ENCODE measurements around the gene RAB4A. TPM values are rescaled to one million over a fixed set of nuclear protein-coding genes. Genes with fewer than 3 reads are reported as not detected.

Gene RAB4A
- total RNA-seq, 2 donors from 2014 or later = 80.9 to 103 TPM

DNA sequence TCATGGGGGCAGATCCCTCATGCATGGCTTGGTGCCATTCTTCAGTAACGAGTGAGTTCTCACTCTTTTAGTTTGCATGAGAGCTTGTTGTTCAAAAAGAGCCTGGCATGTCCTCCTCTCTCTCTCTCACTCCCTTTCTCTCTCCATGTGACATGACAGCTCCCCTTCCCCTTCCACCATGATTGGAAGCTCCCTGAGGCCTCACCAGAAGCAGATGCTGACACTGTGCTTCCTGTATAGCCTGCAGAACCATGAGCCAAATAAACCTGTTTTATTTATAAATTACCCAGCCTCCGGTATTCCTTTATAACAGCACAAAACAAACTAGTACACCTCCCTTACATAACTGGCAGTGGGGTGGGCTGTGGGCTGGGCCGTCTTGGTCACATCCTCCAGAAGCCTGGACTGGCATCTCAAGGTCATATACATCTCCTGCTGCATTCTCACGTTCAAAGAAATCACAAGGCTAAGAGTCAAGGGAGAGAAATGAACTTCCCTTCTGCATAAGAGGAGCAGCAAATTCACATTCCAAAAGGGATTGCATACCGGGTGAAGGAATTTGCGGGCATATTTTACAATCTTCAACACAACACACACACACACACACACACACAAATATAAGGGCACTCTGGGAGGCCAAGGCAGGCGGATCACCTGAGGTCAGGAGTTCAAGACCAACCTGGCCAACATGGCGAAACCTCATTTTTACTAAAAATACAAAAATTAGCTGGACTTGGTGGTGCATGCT lies 74.2 kb downstream of the RAB4A start:
- H3K27ac ChIP-seq = no peak overlapping the region
- intact Hi-C loops (cut with DNase I) = loop anchor here (5.0 kb wide), 1 partner anchor 68 kb away; no protein-coding TSS in a partner anchor
- no peaks in the 10 kb centered on the region for H3K27me3 ChIP-seq
- TF ChIP-seq, protein P1, sequence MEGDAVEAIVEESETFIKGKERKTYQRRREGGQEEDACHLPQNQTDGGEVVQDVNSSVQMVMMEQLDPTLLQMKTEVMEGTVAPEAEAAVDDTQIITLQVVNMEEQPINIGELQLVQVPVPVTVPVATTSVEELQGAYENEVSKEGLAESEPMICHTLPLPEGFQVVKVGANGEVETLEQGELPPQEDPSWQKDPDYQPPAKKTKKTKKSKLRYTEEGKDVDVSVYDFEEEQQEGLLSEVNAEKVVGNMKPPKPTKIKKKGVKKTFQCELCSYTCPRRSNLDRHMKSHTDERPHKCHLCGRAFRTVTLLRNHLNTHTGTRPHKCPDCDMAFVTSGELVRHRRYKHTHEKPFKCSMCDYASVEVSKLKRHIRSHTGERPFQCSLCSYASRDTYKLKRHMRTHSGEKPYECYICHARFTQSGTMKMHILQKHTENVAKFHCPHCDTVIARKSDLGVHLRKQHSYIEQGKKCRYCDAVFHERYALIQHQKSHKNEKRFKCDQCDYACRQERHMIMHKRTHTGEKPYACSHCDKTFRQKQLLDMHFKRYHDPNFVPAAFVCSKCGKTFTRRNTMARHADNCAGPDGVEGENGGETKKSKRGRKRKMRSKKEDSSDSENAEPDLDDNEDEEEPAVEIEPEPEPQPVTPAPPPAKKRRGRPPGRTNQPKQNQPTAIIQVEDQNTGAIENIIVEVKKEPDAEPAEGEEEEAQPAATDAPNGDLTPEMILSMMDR (IDR thresholded peaks at IDR 0.05) = no peak
- DNase-seq = no peak
- no peak overlapping the region for H3K4me3 ChIP-seq
- no peak overlapping the region for H3K9ac ChIP-seq (ENCODE audit: low read depth in 2 of 2, low read length in 2 of 2)
- H3K36me3 ChIP-seq = no peaks in the 10 kb centered on the region
- H3K9me3 ChIP-seq = no peaks in the 10 kb centered on the region
- no peaks in the 10 kb centered on the region for H3K4me1 ChIP-seq

DNA sequence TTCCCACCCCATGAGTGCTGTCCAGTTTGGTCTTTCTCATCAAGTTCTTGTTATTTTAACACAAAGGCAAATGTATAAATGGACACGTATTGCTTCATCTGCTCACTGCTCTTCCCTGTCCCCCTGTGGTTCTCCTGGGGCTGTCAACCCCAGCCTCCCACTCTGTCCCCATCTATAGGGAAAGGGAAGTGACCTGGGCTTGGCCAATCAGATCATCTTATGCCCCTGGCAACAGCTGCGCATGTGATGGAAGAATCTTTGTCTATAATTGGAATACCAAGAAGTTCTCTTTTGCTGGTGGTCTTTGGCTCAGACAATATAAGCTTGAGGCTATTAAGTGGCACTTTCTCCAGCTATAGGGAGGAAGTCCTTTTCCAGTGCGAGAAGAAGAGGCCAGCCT lies 76.6 kb downstream of the RAB4A start:
- Histone ChIP-seq H3K4me1 (no peaks in the 10 kb centered on the region), H3K4me3 (no peak overlapping the region), H3K9me3 (no peaks in the 10 kb centered on the region), H3K36me3 (no peaks in the 10 kb centered on the region), H3K9ac (ENCODE audit: low read depth in 2 of 2, low read length in 2 of 2) (no peak overlapping the region), H3K27me3 (no peaks in the 10 kb centered on the region), H3K27ac (no peak overlapping the region)
- intact Hi-C loops (cut with DNase I) = no loop called here
- TF ChIP-seq, protein P1 (IDR thresholded peaks at IDR 0.05) = no peak
- DNase-seq = no peak

DNA sequence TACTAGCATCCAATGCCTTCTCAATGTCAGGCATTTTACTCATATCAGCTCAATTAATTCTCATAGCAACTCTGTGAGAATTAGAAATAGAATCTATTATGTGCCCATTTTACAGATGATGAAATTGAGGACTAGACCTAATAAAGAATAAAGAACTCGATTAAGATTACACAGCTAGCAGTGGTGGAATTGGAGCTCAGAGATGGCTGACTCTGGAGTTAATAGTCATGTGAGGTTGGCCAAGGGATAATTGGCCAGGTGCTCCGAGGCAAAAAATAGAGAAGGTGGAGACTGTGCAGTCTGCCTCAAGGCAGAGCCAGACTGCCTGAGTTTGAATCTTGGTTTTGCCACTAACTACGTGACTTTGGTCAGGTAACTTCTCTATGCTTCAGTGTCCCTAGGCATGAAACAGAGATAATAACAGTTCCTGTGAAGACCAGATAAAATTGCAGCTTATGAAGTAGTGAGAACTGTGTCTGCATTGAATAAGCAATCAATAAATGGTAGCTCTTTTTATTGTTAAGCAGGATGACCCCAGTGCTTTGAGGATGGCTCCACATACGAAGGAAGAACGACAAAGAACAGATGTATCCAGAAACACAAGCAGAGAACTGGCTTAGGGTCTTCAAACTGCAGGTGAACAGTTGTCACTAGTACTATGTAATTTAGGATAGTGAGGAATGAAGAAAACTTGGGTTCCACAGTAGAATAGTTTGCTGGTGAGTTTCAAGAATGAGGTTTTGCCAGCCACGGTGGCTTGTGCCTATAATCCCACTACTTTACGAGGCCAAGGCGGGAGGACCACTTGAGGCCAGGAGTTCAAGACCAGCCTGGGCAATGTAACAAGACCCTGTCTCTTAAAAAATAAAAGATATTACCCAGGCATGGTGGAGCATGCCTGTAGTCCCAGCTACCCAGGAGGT lies 78.8 kb downstream of the RAB4A start:
- TF ChIP-seq, protein P1 (IDR thresholded peaks at IDR 0.05) = no peak
- Histone ChIP-seq H3K4me3 (no peak overlapping the region), H3K27me3 (no peaks in the 10 kb centered on the region), H3K9ac (ENCODE audit: low read depth in 2 of 2, low read length in 2 of 2) (no peak overlapping the region), H3K27ac (no peak overlapping the region), H3K9me3 (no peaks in the 10 kb centered on the region), H3K36me3 (no peaks in the 10 kb centered on the region), H3K4me1 (no peaks in the 10 kb centered on the region)
- no peak for DNase-seq
- intact Hi-C loops (cut with DNase I) = no loop called here

DNA sequence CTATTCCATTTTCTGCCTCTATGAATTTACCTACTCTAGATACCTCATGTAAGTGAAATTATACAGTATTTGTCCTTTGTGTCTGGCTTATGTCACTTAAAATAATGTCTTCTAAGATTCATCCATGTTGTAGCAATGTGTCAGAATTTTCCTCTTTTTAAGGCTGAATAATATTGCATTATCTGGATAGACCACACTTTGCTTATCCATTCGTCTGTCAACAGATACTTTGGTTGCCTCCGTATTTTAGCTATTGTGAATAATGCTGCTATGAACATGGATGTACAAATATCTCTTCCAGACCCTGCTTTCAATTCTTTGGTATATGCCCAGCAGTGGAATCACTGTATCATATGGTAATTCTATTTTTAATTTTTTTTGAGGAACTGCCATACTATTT lies 82.1 kb downstream of the RAB4A start:
- TF ChIP-seq, protein P1 (IDR thresholded peaks at IDR 0.05) = no peak
- Histone ChIP-seq H3K9me3 (no peaks in the 10 kb centered on the region), H3K9ac (ENCODE audit: low read depth in 2 of 2, low read length in 2 of 2) (no peak overlapping the region), H3K27ac (no peak overlapping the region), H3K4me1 (no peaks in the 10 kb centered on the region), H3K36me3 (no peaks in the 10 kb centered on the region), H3K27me3 (no peaks in the 10 kb centered on the region), H3K4me3 (no peak overlapping the region)
- intact Hi-C loops (cut with DNase I) = no loop called here
- DNase-seq = no peak

DNA sequence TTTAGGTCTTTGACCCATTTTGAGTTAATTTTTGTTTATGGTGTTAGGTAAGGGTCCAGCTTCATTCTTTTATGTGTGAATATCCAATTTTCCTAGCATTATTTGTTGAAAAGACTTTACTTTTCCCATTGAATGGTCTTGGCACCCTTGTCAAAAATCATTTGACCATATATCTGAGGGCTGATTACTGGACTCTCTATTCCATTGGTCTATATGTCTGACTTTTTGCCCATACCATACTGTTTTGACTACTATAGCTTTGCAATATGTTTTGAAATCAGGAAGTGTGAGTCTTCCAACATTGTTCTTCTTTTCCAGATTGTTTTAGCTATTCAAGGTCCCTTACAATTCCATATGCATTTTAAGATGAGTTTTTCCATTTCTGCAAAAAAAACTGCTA lies 83.3 kb downstream of the RAB4A start:
- no peak overlapping the region for H3K9ac ChIP-seq (ENCODE audit: low read depth in 2 of 2, low read length in 2 of 2)
- no peak for DNase-seq
- TF ChIP-seq, protein P1 (IDR thresholded peaks at IDR 0.05) = no peak
- H3K27me3 ChIP-seq = no peaks in the 10 kb centered on the region
- no peaks in the 10 kb centered on the region for H3K4me1 ChIP-seq
- no peaks in the 10 kb centered on the region for H3K36me3 ChIP-seq
- no peaks in the 10 kb centered on the region for H3K9me3 ChIP-seq
- no peak overlapping the region for H3K4me3 ChIP-seq
- intact Hi-C loops (cut with DNase I) = no loop called here
- no peak overlapping the region for H3K27ac ChIP-seq

Other genes starting within 250 kb of the RAB4A start
- 1 to 10 TPM; 5.2 to 6.2 TPM for gene CCSAP, start 71.9 kb downstream of the RAB4A start, total RNA-seq
- gene ACTA1, start 163.0 kb downstream of the RAB4A start, total RNA-seq = 1 to 10 TPM in 1 of 2 donors, not detected in 1; 2.4 TPM
- 10 to 100 TPM; 25.9 to 37.8 TPM for gene NUP133, start 237.2 kb downstream of the RAB4A start, total RNA-seq